GM18909 (cell line): ENCODE measurements around the gene RARB.

Source experiments
- ATAC-seq: cut with Tn5 transposase; IDR thresholded peaks from one replicate; pipeline ENCODE4 v1.9.1; 2021; ENCODE audit warnings: mild to moderate bottlenecking; ENCODE audit not compliant: unreplicated experiment, poor library complexity

The RARB gene

DNA sequence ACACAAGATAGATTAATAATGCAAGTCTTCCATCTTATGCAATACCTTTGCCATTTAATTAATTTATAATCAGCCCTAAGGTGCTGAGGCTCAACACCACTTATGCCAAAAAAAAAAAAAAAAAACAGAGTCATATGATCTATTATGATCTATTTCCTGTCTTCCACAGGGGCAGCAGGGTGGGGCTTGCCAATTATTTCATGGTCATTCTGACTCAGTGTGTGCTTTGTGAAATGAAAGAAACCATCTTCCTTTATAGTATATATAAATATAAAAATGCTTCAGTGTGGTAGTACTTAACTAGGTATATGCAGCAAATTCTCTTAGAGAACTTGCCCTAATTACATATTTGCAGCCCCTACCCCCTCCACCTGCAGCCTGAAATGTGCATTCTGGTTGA, 7.2 kb upstream of the RARB start:
- ATAC-seq = no peak

DNA sequence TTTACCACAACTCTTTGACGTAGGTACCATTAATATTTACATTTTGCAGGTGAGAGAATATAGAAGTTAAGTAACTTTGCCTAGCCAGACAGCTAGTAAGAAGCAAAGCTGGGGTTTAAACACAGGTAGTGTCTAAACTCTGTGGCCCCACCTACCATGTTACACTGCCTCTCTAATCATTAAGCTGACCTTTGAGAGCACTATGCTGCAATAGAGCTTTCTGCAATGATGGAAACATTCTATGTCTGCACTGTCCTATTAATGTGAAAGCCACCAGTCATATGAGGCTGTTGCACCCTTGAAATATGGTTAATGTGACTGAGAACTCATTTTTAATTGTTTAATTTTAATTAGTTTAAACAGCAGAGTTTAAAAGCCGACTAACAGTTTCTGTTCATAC, 6.3 kb upstream of the RARB start:
- no peak for ATAC-seq

DNA sequence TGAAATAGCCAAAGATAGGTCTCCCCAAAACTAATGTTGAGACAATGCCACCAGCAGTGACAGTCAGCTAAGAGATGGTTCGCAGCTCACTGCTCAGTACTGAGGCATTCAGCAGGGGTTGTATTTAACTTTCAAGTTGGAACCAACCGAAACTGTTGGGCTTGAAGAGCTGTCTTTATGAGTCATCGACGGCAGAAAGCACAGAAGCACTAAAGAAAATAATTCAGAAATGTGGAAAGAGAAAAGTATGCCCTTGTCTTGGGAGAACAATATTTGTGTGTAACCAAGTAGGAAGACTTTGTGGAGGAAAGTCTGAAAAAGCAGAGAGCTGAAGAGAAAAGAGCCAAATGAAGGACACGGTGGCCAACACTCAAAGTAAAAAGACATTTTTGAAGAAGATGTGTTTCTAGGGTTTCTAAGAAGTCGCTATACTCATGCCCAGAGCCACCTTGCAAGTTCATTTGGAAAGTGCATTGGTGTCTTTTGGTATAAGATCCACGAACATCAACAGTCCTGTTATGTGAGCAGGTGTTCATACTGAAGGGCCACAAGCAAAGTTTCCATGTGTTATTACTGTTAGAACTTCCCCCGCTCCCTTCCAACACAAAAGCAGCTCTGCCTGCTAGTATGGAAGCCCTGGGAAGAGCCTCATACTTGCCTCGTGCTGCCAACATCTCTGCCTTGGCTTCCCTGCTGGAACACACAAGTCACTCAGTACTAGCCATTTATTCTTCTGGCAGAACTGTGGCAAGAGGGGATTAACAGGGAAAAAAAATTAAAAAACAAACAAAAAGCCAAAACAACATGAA, 4.1 kb upstream of the RARB start:
- ATAC-seq = no peak

DNA sequence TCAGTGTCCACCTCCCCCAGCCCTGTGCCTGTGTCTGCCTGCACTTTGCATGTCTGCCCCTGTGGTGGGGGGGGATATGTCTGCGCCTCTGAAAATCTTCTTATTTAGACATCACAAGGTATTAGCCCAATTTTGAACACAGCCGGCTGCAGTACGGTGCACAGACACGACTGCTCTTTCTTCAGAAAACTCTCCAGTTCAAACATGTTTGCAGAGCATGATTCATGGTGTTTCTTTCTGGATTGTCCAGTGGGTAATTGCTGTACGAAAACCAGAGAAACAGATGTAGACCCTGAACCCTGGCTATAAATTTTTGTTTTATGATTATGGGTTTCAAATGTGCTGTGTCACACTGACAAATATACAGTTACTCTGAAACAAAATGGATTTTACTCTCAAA, 3.4 kb upstream of the RARB start:
- ATAC-seq = no peak

DNA sequence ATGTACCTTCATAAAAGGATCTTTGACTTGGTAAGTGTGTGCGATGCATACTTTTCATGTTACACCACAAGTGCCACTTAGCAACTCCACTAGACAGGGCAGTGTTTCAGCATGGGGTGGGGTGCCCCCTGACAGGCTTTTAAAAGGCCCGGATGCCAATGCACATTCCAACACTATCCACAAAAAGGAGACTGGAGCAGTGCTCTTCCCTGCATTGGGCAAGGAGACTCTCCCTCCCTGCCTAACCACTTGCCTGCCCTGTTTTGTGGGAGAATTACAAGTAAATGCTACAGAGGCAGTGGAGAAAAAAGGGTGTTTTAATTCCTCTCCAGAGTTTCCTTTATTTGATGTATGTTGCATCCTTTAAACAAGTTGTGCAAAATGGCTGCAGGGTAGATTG, 1.7 kb upstream of the RARB start:
- no peak for ATAC-seq

DNA sequence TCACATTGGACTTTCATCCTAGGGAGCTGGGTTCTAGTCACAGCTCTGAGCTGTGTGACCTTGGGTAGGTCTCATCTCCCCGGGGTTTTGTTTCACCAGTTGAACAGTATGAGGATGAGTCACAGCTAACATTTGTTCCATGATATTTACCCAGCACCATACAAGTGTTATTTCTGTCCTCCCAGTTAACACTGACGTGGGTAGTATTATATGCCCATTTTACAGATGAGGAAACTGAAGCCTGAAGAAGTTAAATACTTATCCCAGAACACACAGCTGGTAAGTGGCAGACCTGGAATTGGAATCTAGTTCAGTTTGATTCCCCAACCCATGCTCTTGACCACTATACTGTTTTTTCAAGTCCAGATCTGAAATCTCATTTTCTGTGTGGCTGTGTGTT, 908 bp upstream of the RARB start:
- no peak for ATAC-seq

DNA sequence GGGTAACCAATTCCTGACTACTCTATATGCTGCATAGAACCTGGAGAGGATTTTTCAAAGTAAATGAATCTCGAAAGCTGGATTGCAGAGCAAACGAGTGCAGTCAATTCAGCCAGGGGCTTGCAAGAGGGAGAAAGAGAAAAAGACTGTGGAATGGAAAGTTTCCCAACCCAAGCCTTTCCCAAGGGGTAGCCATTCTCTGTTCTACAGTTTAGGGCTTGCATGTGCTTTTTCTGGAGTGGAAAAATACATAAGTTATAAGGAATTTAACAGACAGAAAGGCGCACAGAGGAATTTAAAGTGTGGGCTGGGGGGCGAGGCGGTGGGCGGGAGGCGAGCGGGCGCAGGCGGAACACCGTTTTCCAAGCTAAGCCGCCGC, 511 bp upstream of the RARB start:
- ATAC-seq = no peak

DNA sequence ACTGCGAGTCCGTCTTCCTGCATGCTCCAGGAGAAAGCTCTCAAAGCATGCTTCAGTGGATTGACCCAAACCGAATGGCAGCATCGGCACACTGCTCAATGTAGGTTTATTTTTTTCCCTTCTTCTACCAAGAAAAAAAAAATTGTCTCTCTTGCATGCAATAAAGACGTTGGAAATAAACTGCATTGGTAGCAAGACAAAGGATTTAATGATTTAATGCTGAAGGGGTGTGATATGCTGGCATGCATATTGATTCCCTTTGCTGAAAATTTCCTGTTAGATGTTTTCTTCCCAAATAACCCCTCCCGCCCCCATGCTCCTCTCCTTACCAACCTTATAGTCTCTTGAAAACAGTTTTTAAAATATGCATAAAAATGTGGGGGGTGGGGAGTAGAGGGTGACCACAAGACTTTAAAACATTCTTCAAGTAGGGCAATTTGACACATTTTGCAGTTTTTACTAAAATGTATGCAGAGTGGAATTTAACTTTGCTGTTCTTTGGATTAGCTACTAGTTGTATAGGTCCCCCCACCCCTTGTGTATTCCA, 799 bp downstream of the RARB start:
- ATAC-seq = no peak

DNA sequence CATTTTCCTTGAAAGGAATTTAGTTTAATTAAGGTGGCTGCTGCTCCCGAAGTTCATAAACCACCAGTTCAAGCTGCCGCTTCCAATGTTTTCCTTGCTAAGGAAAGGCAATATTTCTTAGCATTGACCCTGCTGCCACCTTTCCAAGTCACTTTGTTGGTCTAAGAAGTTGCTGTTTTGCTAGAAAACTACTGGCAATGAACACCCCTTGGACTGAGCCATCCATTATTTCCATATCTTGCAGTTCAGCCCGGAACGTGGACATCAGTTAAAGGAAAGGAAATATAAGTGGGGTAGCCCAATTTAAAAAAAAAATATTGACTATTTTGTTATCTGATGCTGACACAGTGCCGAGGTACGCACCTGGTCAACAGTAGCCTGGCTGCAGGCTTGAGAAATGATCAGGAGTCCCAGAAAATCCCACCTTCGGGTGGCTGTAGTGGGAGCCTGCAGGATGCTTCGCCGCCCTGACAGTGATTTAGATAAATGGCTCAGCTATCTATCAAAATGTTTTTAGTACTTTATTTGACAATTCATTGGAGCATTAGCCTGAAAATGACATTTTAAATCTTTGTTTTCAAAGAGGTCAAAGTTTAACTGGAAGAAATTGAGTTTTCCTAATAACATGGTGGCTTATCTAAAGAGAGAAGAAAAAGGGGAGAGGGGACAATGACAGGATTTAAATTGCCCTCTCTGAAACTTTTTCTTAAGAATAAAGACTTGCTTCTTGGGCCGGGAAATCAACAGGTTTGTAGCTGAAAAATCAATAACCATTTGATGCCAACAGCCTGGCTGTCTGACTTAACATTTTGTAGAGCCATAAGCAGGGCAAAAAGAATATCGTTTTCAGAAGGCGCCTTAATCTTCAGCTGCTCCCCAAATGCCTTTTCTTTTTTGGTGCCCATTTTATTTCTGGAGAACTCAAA, 1.6 kb downstream of the RARB start:
- ATAC-seq = no peak

DNA sequence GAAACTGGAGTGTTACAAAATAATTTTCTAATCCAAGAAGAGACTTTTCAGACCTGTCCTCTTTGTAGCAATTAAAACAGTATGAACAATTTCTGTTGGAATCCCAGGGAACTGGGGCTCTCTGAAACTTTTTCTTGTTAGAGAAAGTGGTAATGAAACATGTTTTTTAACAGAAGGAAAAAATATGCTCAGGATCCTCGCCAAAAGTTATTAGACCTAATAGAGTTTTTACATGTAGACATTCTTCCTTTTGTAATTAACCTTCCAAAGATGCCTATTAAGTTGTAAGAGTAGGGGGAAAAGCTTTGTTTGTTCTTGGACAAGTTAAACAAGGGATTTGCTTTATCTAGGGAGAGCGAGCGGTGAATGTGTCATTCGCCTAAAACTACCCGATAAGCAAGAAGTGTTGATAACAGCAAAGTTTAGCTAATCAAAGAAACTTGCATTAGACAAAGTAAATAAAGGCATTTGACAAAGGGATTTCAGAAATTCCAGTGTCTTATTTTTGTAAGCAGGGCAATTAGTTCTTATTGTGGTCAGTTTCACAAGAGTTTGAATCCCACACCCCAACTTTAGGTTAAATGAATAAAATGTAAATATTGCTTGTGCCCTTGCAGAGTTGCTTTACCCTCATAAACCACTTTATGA, 2.3 kb downstream of the RARB start:
- ATAC-seq = no peak

DNA sequence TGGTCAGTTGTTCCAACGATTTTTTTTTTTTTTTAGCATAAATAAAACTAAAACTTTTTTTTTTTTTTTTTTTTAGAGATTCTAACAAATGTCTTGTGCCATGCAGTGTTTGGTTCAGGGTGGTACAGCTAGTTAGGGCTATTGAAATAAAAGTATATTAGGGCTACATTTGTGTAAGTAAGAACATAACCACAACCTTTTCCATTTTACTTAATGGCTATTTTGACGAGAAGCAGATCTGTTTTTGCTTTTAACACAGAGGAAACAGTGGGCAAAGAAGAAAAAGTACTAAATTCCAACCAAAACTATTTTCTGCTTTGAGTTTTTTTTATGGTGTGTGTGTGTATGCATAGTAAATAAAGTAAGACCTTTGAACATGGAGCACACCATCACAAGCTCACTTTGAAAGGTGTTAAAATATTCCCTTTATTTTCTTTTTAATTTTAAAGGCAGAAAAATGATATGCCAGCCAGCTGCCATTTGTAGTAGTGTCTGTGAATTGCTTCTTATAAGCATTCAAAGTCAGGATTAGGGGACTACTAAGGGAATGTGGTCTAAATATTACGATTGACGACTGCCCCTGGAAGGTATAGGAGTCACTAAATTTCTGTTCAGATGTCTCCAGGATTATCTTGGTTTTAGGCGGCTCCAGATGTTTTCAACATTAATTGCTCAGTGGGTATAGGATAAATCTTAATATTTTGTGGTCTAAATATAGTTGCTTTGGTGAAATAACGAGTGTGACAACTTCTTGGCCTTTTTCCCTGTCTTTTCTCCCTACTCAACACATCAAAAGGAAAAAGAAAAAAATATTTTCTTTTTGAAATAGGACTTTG, 3.1 kb downstream of the RARB start:
- no peak for ATAC-seq

DNA sequence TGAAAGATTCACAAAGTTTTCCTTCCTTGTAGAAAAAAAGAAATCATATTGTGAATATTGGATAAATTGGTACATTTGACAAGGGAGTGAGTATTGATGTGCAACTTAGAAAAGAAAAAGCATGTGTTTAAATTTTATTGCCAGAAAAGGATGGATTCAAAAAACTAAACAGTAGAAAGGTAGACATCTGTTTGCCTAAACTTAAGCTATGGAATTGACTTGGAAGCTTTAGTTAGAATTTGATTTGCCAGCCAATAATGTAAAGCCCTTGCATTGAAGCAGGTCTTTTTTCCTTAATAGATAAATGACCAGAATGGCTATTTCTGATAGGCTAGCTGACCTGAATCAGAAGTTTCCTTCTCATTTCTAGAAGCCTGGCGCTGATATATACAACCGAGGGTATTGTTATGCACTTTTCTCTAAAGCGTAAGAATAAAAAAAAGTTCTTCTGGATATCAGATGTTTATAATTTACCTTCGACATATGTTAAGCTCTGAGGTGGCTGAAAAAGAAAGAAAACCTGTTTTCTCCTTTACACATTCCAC, 4.2 kb downstream of the RARB start:
- no peak for ATAC-seq

DNA sequence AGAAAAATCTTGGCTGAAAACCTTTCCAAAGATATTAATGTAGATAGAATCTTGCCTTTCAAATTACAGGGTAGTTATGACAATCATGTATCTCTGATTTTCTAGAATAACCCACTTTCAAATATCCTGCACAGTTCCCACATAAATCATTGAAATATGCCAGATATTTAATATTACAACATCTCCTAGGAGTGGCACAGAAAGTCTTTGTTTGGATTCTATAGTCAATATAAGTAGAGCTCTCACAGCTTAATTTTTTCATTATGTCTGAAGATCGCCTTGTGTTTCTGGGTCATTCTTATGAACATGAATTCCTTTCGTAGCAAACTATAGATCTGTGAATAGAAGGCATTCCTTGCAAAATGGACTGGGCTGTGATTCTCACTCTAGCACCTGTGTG, 5.0 kb downstream of the RARB start:
- ATAC-seq = no peak

DNA sequence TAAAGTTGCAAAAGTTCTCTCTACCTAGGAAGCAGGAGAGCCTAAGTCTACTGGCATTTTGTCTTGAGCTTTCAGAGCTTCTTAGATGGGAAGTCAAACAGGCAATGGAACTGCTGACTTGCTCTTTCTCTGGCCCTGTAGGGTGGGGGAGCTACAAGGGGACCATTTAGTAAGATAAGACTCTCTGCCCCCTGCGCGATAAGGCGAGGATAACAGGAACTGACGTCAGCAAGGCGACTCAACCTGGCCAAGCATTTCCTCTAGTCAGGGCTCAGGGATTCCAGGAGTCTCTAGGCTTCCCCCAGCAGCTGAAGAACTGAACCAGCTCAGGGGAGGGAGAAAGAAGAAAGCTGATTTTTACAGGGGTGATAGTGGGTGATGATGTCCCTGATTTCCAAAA, 5.8 kb downstream of the RARB start:
- no peak for ATAC-seq

DNA sequence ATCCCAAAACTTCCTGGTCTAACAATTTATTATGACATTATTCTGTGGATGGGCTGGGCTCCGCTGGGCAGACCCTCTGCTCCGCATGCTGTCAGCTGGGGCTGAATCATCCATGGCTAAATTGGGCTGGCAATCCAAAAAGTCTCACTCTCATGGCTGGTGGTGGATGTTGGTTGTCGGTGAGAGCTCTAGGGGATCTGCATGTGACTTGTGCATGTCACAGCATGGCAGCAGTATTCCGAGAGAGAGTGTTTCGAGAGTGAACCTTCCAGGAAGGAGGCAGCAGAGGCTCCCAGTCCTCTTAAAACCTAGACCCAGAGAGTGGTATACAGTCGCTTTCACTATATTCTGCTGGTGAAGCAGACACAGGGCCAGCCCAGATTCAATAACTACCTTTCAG, 9.9 kb downstream of the RARB start:
- no peak for ATAC-seq

DNA sequence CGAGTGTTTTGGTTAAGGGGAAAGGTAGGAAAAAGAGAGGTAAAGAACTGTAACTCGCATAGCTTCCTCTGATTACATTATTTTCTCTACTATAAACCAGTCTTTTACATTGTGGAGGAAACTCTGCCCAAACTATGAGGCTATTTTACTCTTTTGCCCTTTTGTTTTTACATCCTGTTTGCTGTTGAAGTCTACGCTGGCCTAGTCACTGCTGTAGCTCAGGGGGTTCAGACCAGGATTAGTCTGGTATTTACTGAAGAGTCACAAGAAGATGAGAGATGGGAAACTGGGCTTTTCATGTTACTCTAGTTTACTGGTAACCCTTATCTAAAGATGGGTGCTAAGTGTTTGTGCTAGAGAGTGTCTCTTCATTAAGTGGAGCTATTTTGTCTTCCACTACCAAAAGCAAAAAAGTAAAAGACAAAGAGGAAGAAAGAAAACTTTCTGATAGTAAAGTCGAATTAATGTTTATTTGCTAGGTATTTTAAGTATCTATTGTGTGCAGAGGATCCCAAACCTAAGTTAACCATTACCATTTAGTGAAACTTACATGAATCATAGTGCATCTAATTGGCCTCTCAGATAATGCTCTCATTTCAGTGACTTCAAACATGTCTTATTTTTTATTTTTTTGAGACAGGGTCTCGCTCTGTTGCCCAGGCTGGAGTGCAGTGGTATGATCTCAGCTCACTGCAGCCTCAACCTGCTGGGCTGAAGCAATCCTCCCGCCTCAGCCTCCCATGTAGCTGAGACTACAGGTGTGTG, 10.9 kb downstream of the RARB start:
- no peak for ATAC-seq

DNA sequence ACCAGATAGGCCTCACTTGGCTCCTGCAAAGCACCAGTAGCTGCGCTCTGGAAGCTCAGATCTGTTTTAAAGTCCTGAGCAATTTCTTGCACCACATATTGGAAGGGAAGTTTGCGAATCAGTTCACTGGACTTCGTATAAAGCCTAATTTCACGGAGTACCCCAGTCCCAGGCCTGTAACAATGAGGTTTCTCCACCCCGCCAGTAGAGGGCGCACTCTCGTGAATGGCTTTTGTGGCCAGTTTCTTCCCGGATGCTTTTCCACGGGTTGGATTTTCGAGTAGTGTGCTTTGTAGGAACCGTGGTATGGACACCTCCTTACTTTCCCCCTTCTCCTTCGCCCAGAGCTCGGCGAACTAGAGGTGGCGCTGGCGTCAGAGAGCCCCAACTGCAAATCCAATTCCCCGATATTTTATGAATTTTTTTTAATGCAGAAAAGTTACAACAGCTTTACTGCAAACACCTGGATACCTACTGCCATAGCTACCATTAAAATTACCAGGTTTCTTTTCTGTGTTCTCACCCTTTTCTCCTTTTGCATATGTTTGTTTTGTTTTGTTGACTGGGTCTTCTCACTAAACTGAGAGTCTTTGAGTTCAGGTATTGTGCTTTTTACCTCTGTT, 13.3 kb downstream of the RARB start:
- no peak for ATAC-seq

DNA sequence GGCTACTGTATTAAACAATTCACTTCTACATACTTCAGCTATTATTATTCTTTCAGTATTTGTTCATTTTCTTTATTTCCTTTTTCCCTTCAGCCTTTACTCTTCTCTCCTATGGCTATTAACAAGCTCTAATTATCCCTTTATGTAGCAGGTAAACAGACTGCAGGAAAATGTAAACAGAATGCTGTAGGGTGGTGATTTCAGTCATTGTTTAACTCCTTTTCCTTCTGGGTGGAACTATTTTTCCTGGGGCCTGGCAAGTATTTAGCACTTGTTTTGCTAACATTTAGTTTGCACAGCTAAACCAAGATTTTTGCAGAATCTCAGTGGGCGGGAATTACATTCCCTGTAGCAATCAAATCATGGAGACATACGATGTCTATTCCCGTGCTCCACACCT, 14.4 kb downstream of the RARB start:
- no peak for ATAC-seq

DNA sequence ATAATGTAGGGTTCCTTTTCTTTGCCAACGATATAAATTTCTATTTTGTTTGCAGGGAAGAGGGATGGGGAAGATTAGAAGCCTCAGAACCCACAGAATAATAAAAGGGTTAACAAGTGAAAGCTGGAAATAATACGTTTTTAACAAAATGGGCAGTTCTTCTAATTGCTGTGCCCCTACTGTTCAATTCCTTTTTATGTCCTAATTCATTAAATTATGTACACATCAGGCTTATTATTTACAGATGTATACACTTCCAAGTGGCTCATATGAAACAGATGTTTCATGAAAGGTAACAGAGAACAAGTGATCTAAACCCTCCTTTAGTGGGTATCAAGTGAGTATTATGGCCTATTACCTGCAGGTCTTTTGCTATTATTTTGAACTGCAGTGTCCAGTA, 16.2 kb downstream of the RARB start:
- no peak for ATAC-seq
